OCI-LY1 (cell line): ENCODE results near the gene SLC29A1.

Source experiments
- EZH2 ChIP-seq: fragments of 200-600 bp; sonication (generic), shearing (Covaris generic); IDR thresholded peaks from 2 replicates; pipeline ENCODE4 v1.8.0; 2017; ENCODE audit warnings: borderline replicate concordance, mixed run types, mild to moderate bottlenecking, antibody characterized with exemption, low read length, moderate library complexity, mixed read lengths
- TF ChIP-seq, protein P1 (sequence below): fragments of 200-600 bp; sonication (generic), shearing (Covaris generic); IDR thresholded peaks from 2 replicates; pipeline ENCODE4 v1.5.1; 2017; ENCODE audit warnings: mild to moderate bottlenecking, antibody characterized with exemption, low read length, moderate library complexity, mixed read lengths

DNA sequence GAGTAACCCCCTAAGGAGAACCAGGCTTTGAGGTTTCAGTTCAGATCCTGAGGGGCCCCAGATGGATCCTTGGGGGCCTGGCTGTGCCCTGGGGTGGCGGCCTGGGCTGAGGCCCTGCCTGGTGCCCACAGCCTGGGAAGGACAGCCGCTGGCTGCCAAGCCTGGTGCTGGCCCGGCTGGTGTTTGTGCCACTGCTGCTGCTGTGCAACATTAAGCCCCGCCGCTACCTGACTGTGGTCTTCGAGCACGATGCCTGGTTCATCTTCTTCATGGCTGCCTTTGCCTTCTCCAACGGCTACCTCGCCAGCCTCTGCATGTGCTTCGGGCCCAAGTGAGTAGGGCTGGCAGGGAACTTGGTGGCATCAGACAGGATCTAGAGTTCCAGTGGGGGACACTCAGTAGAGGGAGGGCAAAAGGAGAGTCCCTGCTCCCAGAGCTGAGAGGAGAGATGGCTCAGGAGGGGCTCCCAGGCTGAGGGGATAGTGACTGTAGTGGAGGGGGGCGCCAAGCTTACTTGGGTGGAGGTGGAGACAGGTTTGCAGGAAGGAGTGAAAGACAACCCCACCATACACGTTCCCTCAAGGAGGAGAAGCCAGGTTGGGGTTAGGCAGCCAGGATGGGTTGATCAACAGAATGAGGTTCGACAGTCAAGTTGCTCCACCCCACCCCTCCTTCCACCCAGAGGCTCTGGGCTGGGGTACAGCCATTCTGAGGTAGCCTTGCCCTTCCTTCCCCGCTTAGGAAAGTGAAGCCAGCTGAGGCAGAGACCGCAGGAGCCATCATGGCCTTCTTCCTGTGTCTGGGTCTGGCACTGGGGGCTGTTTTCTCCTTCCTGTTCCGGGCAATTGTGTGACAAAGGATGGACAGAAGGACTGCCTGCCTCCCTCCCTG, 9.5 kb downstream of the SLC29A1 start:
- TF ChIP-seq, protein P1, sequence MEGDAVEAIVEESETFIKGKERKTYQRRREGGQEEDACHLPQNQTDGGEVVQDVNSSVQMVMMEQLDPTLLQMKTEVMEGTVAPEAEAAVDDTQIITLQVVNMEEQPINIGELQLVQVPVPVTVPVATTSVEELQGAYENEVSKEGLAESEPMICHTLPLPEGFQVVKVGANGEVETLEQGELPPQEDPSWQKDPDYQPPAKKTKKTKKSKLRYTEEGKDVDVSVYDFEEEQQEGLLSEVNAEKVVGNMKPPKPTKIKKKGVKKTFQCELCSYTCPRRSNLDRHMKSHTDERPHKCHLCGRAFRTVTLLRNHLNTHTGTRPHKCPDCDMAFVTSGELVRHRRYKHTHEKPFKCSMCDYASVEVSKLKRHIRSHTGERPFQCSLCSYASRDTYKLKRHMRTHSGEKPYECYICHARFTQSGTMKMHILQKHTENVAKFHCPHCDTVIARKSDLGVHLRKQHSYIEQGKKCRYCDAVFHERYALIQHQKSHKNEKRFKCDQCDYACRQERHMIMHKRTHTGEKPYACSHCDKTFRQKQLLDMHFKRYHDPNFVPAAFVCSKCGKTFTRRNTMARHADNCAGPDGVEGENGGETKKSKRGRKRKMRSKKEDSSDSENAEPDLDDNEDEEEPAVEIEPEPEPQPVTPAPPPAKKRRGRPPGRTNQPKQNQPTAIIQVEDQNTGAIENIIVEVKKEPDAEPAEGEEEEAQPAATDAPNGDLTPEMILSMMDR = no peak
- TF ChIP-seq EZH2 = no peak
